ENCODE measurements around the gene UCHL1. TPM values are rescaled to one million over a fixed set of nuclear protein-coding genes. Genes with fewer than 3 reads are reported as not detected.

Gene UCHL1
- total RNA-seq, 1 experiment from 2014 or later: 0.74 TPM

- ChIA-PET CTCF (no interaction called here), POLR2A (no interaction called here)
- Histone ChIP-seq H3K9me3 (ENCODE audit: control insufficient read depth, insufficient read depth, low read depth, low read length) (no peaks in the 10 kb centered on the region), H3K4me1 (ENCODE audit: control insufficient read depth, insufficient read depth, low read length) (no peaks in the 10 kb centered on the region), H3K36me3 (ENCODE audit: control insufficient read depth, insufficient read depth, low read length) (no peaks in the 10 kb centered on the region), H3K27me3 (ENCODE audit: control insufficient read depth, insufficient read depth, low read length) (no peaks in the 10 kb centered on the region), H3K4me3 (ENCODE audit: low read depth in 2 of 2, low read length in 2 of 2) (no peak overlapping the region), H3K27ac (ENCODE audit: low read length) (no peak overlapping the region)
- intact Hi-C loops (cut with micrococcal nuclease; ENCODE audit: unreplicated experiment) (no loop called here), in situ Hi-C loops (cut with HindIII; ENCODE audit: low pct_unique_long_range_greater_than_20kb, low sequenced_read_pairs) (no loop called here)
- TF ChIP-seq TCF7L2 (IDR thresholded peaks at IDR 0.05; ENCODE audit: low read depth, low read length) (no peak), POLR2AphosphoS5 (IDR thresholded peaks at IDR 0.05; ENCODE audit: low read depth, low read length) (no peak), SIN3A (IDR thresholded peaks at IDR 0.05; ENCODE audit: borderline replicate concordance, insufficient read depth, low read depth, low read length) (no peak)
- TF ChIP-seq, protein P1, sequence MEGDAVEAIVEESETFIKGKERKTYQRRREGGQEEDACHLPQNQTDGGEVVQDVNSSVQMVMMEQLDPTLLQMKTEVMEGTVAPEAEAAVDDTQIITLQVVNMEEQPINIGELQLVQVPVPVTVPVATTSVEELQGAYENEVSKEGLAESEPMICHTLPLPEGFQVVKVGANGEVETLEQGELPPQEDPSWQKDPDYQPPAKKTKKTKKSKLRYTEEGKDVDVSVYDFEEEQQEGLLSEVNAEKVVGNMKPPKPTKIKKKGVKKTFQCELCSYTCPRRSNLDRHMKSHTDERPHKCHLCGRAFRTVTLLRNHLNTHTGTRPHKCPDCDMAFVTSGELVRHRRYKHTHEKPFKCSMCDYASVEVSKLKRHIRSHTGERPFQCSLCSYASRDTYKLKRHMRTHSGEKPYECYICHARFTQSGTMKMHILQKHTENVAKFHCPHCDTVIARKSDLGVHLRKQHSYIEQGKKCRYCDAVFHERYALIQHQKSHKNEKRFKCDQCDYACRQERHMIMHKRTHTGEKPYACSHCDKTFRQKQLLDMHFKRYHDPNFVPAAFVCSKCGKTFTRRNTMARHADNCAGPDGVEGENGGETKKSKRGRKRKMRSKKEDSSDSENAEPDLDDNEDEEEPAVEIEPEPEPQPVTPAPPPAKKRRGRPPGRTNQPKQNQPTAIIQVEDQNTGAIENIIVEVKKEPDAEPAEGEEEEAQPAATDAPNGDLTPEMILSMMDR (IDR thresholded peaks at IDR 0.05): no peak
- TF ChIP-seq, protein P2, sequence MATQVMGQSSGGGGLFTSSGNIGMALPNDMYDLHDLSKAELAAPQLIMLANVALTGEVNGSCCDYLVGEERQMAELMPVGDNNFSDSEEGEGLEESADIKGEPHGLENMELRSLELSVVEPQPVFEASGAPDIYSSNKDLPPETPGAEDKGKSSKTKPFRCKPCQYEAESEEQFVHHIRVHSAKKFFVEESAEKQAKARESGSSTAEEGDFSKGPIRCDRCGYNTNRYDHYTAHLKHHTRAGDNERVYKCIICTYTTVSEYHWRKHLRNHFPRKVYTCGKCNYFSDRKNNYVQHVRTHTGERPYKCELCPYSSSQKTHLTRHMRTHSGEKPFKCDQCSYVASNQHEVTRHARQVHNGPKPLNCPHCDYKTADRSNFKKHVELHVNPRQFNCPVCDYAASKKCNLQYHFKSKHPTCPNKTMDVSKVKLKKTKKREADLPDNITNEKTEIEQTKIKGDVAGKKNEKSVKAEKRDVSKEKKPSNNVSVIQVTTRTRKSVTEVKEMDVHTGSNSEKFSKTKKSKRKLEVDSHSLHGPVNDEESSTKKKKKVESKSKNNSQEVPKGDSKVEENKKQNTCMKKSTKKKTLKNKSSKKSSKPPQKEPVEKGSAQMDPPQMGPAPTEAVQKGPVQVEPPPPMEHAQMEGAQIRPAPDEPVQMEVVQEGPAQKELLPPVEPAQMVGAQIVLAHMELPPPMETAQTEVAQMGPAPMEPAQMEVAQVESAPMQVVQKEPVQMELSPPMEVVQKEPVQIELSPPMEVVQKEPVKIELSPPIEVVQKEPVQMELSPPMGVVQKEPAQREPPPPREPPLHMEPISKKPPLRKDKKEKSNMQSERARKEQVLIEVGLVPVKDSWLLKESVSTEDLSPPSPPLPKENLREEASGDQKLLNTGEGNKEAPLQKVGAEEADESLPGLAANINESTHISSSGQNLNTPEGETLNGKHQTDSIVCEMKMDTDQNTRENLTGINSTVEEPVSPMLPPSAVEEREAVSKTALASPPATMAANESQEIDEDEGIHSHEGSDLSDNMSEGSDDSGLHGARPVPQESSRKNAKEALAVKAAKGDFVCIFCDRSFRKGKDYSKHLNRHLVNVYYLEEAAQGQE (IDR thresholded peaks at IDR 0.05; ENCODE audit: insufficient read depth in 1 of 2, low read depth in 2 of 2, low read length in 1 of 2): no peak
- ATAC-seq (no peak), DNase-seq (ENCODE audit: low read depth, low spot score) (no peak)
- no TSS peak for BruUV-seq (replicated peaks)
These were observed 7.5 kb downstream of the UCHL1 start for GRCh38 chr4:41264212-41264611.

GRCh38 chr4:41267997-41268396 lies 11.3 kb downstream of the UCHL1 start:
- BruUV-seq (replicated peaks): no TSS peak
- ChIA-PET POLR2A (no interaction called here), CTCF (no interaction called here)
- DNase-seq (ENCODE audit: low read depth, low spot score) (no peak), ATAC-seq (no peak)
- H3K4me3 ChIP-seq (ENCODE audit: low read depth in 2 of 2, low read length in 2 of 2): no peak overlapping the region
- no peaks in the 10 kb centered on the region for H3K27me3 ChIP-seq (ENCODE audit: control insufficient read depth, insufficient read depth, low read length)
- H3K4me1 ChIP-seq (ENCODE audit: control insufficient read depth, insufficient read depth, low read length): no peaks in the 10 kb centered on the region
- TF ChIP-seq POLR2AphosphoS5 (IDR thresholded peaks at IDR 0.05; ENCODE audit: low read depth, low read length): no peak
- TF ChIP-seq, protein P2 (IDR thresholded peaks at IDR 0.05; ENCODE audit: insufficient read depth in 1 of 2, low read depth in 2 of 2, low read length in 1 of 2): no peak
- TF ChIP-seq, protein P1 (IDR thresholded peaks at IDR 0.05): no peak
- no peak overlapping the region for H3K27ac ChIP-seq (ENCODE audit: low read length)
- no peaks in the 10 kb centered on the region for H3K36me3 ChIP-seq (ENCODE audit: control insufficient read depth, insufficient read depth, low read length)
- in situ Hi-C loops (cut with HindIII; ENCODE audit: low pct_unique_long_range_greater_than_20kb, low sequenced_read_pairs): no loop called here
- intact Hi-C loops (cut with micrococcal nuclease; ENCODE audit: unreplicated experiment): no loop called here
- no peaks in the 10 kb centered on the region for H3K9me3 ChIP-seq (ENCODE audit: control insufficient read depth, insufficient read depth, low read depth, low read length)
